AG04450 (cell line): ENCODE data around the gene ESYT2. TPM values are rescaled to one million over a fixed set of nuclear protein-coding genes. Genes with fewer than 3 reads are reported as not detected.
"Not testable (repeated sequence)": the region's sequence is repeated elsewhere in the genome, so short reads cannot be mapped to it uniquely, and the experiment has no call there.

Experiments
- CTCF ChIA-PET: fragments of 300-600, 350-600 bp; formaldehyde crosslinking; extraction: SDS; loops from one replicate; lab custom pipeline; 2022; ENCODE audit warnings: antibody characterized with exemption, inconsistent platforms; lab: Charles Lee
- POLR2A ChIA-PET: fragments of 350-600 bp; formaldehyde crosslinking; extraction: SDS; loops from one replicate; lab custom pipeline; 2021; ENCODE audit warnings: antibody characterized with exemption, inconsistent platforms; lab: Yijun Ruan, JAX
- DNase-seq: peaks from one replicate; pipeline ENCODE4 v3.0.0-alpha.2; 2011; ENCODE audit warnings: low read depth, low spot score
- H3K27ac ChIP-seq: one replicate; pipeline ENCODE4 v1.5.1; 2012; ENCODE audit warnings: low read depth, low read length, control low read depth
- H3K27me3 ChIP-seq: one replicate; pipeline ENCODE4 v1.6.0; 2012; ENCODE audit warnings: low read length; ENCODE audit not compliant: control insufficient read depth, insufficient read depth
- H3K4me3 ChIP-seq: 2 replicates; pipeline ENCODE4 v1.5.1; 2011; ENCODE audit warnings: mild to moderate bottlenecking, low read depth, low read length, control low read depth
- H3K9me3 ChIP-seq: 2 replicates; pipeline ENCODE4 v1.5.1; 2012; ENCODE audit warnings: low read length; ENCODE audit not compliant: control insufficient read depth, insufficient read depth
- CTCF ChIP-seq: IDR thresholded peaks from 2 replicates; pipeline ENCODE4 v1.5.1; 2011; ENCODE audit warnings: low read depth, low read length, control low read depth, inconsistent platforms
- polyA plus RNA-seq: library from polyadenylated mRNA; depleted of rRNA; stranded (reverse); fragments of >200 nt; gene quantifications from 2 replicates; pipeline ENCODE4 v1.2.3, GENCODE V29; 2011

Gene ESYT2
- polyA plus RNA-seq, 1 experiment = 54.3 TPM

- no peak for DNase-seq
- Histone ChIP-seq H3K9me3 (no peaks in the 10 kb centered on the region; the same call in 1 of the 2 replicates), H3K4me3 (no peak overlapping the region), H3K27me3 (no peaks in the 10 kb centered on the region), H3K27ac (no peak overlapping the region)
- TF ChIP-seq CTCF = no peak
- CTCF ChIA-PET = no interaction called here
- POLR2A ChIA-PET = no interaction called here
These were observed 35.5 kb upstream of the ESYT2 start for GRCh38 chr7:158864833-158865232.

DNA sequence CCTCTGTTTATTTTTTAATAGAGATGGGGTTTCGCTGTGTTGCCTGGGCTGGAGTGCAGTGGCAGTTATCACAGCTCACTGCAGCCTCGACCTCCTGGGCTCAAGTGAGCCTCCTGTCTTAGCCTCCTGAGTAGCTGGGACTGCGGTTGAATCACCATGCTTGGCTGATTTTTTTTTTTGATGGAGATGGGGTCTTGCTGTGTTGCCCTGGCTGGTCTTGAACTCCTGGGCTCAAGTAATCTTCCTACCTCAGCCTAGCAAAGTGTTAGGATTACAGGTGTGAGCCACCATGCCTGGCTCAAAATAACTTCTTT, 35.2 kb upstream of the ESYT2 start:
- Histone ChIP-seq H3K4me3 (no peak overlapping the region), H3K9me3 (no peaks in the 10 kb centered on the region; the same call in 1 of the 2 replicates), H3K27me3 (no peaks in the 10 kb centered on the region), H3K27ac (no peak overlapping the region)
- ChIA-PET CTCF (interaction anchor here (1.4 kb wide), 1 partner anchor 112 kb away, joined by 4 read pairs; no protein-coding TSS in a partner anchor), POLR2A (no interaction called here)
- no peak for TF ChIP-seq CTCF
- no peak for DNase-seq

DNA sequence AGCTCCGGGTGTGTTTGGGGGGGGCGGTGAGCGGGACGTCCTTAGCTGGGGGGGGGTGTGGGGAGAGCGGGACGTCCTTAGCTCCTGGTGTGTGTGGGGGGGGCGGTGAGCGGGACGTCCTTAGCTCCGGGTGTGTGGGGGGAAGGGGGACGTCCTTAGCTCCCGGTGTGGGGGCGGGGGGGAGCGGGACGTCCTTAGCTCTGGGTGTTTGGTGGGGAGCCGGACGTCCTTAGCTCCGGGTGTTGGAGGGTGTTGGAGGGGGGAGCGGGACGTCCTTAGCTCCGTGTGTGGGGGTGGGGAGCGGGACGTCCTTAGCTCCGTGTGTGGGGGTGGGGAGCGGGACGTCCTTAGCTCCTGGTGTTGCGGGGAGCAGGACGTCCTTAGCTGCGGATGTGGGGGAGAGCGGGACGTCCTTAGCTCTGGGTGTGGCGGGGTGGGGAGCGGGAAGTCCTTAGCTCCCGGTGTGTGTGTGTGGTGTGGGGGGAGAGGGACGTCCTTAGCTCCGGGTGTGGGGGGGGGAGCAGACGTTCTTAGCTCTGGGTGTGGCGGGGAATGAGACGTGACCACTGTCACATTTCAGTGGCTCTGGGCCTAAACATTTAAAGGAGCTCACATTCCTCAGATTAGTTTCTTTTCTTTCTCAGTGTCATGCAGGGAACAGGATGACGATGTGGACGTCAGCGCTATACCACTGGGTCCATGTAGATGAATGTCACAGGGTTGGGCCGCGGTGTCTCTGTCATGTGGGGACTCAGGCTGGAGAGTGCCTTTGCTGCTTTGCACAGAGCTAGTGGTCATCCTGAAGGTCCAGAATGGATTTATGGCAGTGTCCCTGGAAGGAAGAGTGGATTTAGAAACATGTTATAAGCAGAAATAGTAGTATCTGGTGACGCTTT, 34.5 kb upstream of the ESYT2 start:
- no peak for DNase-seq
- no peak for TF ChIP-seq CTCF
- CTCF ChIA-PET = interaction anchor here (0.9 to 1.4 kb wide), 2 partner anchors 113 to 168 kb away, joined by 3 to 4 read pairs; no protein-coding TSS in a partner anchor
- peak overlapping the region; percentile 61 for H3K4me3 ChIP-seq
- POLR2A ChIA-PET = interaction anchor here (0.5 to 1.1 kb wide), 6 partner anchors 8 to 207 kb away, joined by 3 to 10 read pairs (median 4); partner anchors contain the start of gene NCAPG2
- no peak overlapping the region for H3K27ac ChIP-seq
- no peaks in the 10 kb centered on the region; the same call in 1 of the 2 replicates for H3K9me3 ChIP-seq
- H3K27me3 ChIP-seq = no peaks in the 10 kb centered on the region

- not testable (repeated sequence) for H3K9me3 ChIP-seq, H3K27me3 ChIP-seq, H3K27ac ChIP-seq, DNase-seq
- peak overlapping the region; percentile 61 for H3K4me3 ChIP-seq
- ChIA-PET POLR2A (interaction anchor here (0.5 to 1.1 kb wide), 7 partner anchors 8 to 208 kb away, joined by 3 to 10 read pairs (median 3); partner anchors contain the start of gene NCAPG2), CTCF (interaction anchor here (0.9 to 1.4 kb wide), 2 partner anchors 114 to 167 kb away, joined by 3 to 4 read pairs; no protein-coding TSS in a partner anchor)
These were observed 33.8 kb upstream of the ESYT2 start for GRCh38 chr7:158862985-158863610.

DNA sequence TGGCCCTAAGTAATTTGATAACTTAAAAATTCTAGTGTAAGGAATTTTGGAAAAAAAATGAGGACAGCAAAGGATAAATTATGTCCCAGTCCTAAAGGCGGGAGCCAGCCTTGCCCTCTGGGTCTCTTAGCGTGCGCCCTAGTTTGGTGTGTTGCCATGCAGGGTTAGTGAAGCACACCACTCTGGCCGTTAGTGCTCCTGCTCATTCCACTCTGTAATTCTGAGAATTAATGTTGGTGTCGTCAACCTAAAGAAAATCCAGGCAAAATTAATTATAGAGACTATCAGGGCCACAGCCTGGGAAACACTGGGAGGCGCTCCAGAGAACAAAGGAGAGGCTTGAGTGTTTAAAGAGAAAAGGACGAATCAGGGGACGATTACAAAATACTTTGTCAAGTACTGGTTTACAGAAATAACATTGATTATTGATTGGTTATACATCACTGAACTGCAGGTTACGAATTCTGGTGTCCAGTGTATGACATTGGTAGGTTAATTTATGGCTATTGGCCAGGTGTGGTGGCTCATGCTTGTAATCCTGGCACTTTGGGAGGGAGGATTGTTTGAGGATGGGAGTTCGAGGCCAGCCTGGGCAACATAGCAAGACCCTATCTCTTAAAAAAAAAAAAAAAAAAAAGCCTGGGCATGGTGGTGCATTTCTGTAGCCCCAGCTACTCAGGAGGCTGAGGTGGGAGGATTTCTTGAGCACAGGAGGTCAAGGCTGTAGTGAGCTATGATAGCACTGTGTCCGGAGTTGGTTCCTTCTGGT, 32.8 kb upstream of the ESYT2 start:
- Histone ChIP-seq H3K27ac (no peak overlapping the region), H3K27me3 (no peaks in the 10 kb centered on the region), H3K4me3 (no peak overlapping the region), H3K9me3 (no peaks in the 10 kb centered on the region)
- no peak for TF ChIP-seq CTCF
- CTCF ChIA-PET = interaction anchor here (1.5 kb wide), 1 partner anchor 158 kb away, joined by 4 read pairs; the partner anchor contains the start of gene NCAPG2
- DNase-seq = no peak
- POLR2A ChIA-PET = interaction anchor here (0.7 kb wide), 1 partner anchor 43 kb away, joined by 3 read pairs; no protein-coding TSS in a partner anchor
